Colonic mucosa (tissue), 4 donors: ENCODE measurements around the gene MEX3C. TPM values are rescaled to one million over a fixed set of nuclear protein-coding genes. Genes with fewer than 3 reads are reported as not detected.

ENCODE experiments used
- DNase-seq: peaks from one replicate; pipeline ENCODE4 v3.0.0-alpha.2; 2020
- H3K27ac ChIP-seq: fragments of 200-600 bp; one replicate; pipeline ENCODE4 v1.8.0; 2021
- H3K27me3 ChIP-seq: fragments of 200-600 bp; one replicate; pipeline ENCODE4 v1.8.0; 2021
- H3K36me3 ChIP-seq: fragments of 200-600 bp; one replicate; pipeline ENCODE4 v1.8.0; 2021
- H3K4me1 ChIP-seq: fragments of 200-600 bp; one replicate; pipeline ENCODE4 v1.8.0; 2021; ENCODE audit warnings: mild to moderate bottlenecking
- H3K4me3 ChIP-seq: fragments of 200-600 bp; one replicate; pipeline ENCODE4 v1.8.0; 2021
- H3K9ac ChIP-seq, 2 donors: one replicate each; pipeline ENCODE4 v1.7.0; 2013; ENCODE audit warnings: control low read depth in 2 of 2, low read depth in 2 of 2, low read length in 2 of 2
- H3K9me3 ChIP-seq: fragments of 200-600 bp; one replicate; pipeline ENCODE4 v1.8.0; 2021
- intact Hi-C: fragments of 100-400 bp; cut with DNase I; formaldehyde crosslinking; loops from one replicate; pipeline ENCODE4 v1.14.1; 2022
- total RNA-seq, 2 donors: library from RNA; stranded (reverse); fragmentation: NEBNext Ultra II Directional in 1 of 2; extraction: Animal tissue kit (Norgen Biotek cat#: 25700) in 1 of 2; gene quantifications; one replicate each; pipeline ENCODE4 v1.2.1, GENCODE V29; 2021
- TF ChIP-seq, protein P1 (sequence below): fragments of 200-600 bp; IDR thresholded peaks from one replicate; pipeline ENCODE4 v1.8.0; 2022; ENCODE audit warnings: antibody characterized with exemption, mild to moderate bottlenecking
- donor health status: healthy.
- donor health status: DM: no; HTN: no; CAD: no.
- donor health status: DM: no; HTN: no; CAD: no.

Gene MEX3C
- total RNA-seq, 2 donors from 2014 or later = 21.3 to 36.7 TPM

DNA sequence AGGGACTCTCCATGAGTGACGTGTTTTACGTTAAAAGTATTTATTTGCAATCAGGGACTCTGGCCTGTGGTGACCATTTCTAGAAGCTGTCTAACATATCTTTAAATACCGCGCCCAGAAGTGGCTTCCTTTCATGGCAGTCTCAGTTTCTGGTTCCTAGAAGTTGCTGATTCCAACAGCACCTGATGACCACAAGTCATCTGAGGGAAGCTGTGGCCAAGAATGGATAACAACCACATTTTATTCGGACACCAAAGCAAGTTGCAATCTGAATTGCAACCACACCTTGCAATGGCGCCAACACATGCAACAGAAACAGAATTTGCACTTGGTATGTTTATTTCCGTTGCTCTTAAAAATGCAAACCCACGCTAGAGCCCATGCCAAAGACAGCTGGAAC, 33.1 kb downstream of the MEX3C start:
- intact Hi-C loops = no loop called here
- H3K4me1 ChIP-seq = no peaks in the 10 kb centered on the region
- TF ChIP-seq, protein P1, sequence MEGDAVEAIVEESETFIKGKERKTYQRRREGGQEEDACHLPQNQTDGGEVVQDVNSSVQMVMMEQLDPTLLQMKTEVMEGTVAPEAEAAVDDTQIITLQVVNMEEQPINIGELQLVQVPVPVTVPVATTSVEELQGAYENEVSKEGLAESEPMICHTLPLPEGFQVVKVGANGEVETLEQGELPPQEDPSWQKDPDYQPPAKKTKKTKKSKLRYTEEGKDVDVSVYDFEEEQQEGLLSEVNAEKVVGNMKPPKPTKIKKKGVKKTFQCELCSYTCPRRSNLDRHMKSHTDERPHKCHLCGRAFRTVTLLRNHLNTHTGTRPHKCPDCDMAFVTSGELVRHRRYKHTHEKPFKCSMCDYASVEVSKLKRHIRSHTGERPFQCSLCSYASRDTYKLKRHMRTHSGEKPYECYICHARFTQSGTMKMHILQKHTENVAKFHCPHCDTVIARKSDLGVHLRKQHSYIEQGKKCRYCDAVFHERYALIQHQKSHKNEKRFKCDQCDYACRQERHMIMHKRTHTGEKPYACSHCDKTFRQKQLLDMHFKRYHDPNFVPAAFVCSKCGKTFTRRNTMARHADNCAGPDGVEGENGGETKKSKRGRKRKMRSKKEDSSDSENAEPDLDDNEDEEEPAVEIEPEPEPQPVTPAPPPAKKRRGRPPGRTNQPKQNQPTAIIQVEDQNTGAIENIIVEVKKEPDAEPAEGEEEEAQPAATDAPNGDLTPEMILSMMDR = no peak

DNA sequence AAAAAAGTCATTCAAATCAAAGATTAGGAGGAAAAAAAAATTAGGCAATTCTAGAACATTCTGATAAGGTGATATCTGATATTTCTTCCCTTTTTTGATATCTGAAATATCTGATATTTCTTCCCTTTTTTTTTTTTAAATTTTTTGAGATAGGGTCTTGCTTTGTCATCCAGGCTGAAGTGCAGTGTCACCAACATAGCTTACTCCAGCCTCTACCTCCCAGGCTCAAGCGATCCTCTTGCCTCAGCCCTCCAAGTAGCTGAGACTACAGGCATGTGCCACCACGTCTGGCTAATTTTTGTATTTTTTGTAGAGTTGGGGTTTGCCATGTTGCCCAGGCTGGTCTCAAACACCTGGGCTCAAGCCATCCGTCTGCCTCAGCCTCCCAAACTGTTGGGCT, 33.9 kb downstream of the MEX3C start:
- DNase-seq = no peak
- Histone ChIP-seq H3K27me3 (no peaks in the 10 kb centered on the region), H3K4me1 (no peaks in the 10 kb centered on the region), H3K4me3 (no peak overlapping the region), H3K9me3 (no peaks in the 10 kb centered on the region), H3K9ac (no peak overlapping the region), H3K27ac (no peak overlapping the region), H3K36me3 (no peaks in the 10 kb centered on the region)
- intact Hi-C loops = no loop called here
- TF ChIP-seq, protein P1 = no peak

More for the DNA sequence above, 33.1 kb downstream of the MEX3C start:
- no peak overlapping the region for H3K4me3 ChIP-seq
- H3K9ac ChIP-seq = no peak overlapping the region
- DNase-seq = no peak
- H3K27ac ChIP-seq = no peak overlapping the region
- no peaks in the 10 kb centered on the region for H3K27me3 ChIP-seq
- no peaks in the 10 kb centered on the region for H3K36me3 ChIP-seq
- H3K9me3 ChIP-seq = no peaks in the 10 kb centered on the region

DNA sequence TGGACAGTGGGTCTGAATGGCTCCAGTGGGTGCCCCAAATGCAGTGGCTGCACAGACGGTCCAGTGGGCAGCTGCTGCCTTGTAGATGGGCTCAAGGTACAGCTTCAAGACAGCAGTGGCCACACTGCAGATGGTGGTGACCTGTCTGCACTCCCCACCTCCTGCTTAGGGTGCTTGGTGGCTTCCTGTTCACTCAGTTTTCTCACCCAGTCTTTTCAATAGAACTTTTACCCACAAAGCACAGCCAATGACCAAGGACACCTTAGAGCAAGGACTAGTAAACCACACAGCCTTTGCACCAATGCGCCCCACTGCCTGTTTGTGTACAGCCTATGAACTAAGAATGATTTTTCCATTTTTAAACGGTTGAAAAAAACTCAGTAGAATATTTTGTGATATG, 34.9 kb downstream of the MEX3C start:
- Histone ChIP-seq H3K36me3 (no peaks in the 10 kb centered on the region), H3K4me1 (no peaks in the 10 kb centered on the region), H3K27me3 (no peaks in the 10 kb centered on the region), H3K9ac (no peak overlapping the region), H3K27ac (no peak overlapping the region), H3K9me3 (no peaks in the 10 kb centered on the region), H3K4me3 (no peak overlapping the region)
- no peak for DNase-seq
- TF ChIP-seq, protein P1 = no peak
- intact Hi-C loops = no loop called here

DNA sequence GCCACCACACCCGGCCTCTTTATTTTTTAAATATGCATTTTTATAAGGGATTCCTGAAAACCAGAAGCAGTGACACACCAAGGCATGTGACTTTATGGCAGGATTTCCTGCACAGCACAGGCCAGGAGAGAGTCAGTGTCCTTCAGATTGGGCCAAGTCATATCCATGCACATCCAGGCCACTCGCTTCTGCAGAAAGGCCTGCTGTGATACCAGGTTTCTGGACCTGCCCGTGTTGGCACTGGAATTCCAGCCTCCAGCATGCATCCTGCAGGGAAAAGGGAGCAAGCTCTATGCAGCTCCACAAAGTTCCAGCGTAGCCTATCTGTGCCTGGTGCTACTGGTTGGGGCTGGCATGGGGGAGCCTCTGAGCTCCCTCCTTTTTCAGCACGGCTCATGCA, 36.8 kb downstream of the MEX3C start:
- H3K27ac ChIP-seq = no peak overlapping the region
- no peaks in the 10 kb centered on the region for H3K4me1 ChIP-seq
- intact Hi-C loops = no loop called here
- H3K4me3 ChIP-seq = no peak overlapping the region
- no peaks in the 10 kb centered on the region for H3K9me3 ChIP-seq
- TF ChIP-seq, protein P1 = no peak
- no peaks in the 10 kb centered on the region for H3K36me3 ChIP-seq
- no peaks in the 10 kb centered on the region for H3K27me3 ChIP-seq
- no peak overlapping the region for H3K9ac ChIP-seq
- DNase-seq = no peak

DNA sequence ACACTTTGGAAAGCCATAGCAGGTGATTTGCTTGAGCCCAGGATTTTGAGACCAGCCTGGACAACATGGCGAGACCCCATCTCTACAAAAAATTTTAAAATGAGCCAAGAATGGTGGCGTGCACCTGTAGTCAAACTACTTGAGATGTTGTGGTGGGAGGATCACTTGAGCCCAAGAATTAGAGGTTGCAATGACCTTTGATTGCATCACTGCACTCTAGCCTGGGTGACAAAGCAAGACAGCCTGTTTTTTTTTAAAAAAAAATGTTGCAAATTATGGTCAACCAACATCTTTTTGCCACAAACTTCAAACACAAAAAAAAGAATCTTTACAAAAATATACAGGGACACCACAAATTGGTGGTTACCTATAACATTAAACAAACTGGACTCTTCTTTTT, 40.3 kb downstream of the MEX3C start:
- Histone ChIP-seq H3K27me3 (no peaks in the 10 kb centered on the region), H3K27ac (no peak overlapping the region), H3K4me1 (no peaks in the 10 kb centered on the region), H3K9ac (no peak overlapping the region), H3K36me3 (no peaks in the 10 kb centered on the region), H3K9me3 (no peaks in the 10 kb centered on the region), H3K4me3 (no peak overlapping the region)
- no peak for DNase-seq
- TF ChIP-seq, protein P1 = no peak
- intact Hi-C loops = no loop called here
